Measurements from ENCODE around the gene CELA3B.
"Not testable (repeated sequence)": the region's sequence is repeated elsewhere in the genome, so short reads cannot be mapped to it uniquely, and the experiment has no call there.

DNA sequence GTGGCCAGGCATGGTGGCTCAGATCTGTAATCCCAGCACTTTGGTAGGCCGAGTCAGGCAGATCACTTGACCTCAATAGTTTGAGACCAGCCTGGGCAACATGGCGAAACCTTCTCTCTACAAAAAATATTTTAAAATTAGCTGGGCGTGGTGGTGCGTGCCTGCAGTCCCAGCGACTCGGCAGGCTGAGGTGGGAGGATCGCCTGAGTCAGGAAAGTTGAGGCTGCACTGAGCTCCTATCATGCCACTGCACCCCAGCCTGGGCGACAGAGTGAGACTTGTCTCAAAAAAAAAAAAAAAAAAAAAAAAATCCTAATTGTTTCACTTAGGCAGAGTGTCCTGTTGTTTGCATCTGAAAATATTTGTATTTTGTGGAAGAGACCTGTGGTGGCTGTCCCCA is 17.9 kb downstream of the CELA3B start:
- TF ChIP-seq, protein P1, sequence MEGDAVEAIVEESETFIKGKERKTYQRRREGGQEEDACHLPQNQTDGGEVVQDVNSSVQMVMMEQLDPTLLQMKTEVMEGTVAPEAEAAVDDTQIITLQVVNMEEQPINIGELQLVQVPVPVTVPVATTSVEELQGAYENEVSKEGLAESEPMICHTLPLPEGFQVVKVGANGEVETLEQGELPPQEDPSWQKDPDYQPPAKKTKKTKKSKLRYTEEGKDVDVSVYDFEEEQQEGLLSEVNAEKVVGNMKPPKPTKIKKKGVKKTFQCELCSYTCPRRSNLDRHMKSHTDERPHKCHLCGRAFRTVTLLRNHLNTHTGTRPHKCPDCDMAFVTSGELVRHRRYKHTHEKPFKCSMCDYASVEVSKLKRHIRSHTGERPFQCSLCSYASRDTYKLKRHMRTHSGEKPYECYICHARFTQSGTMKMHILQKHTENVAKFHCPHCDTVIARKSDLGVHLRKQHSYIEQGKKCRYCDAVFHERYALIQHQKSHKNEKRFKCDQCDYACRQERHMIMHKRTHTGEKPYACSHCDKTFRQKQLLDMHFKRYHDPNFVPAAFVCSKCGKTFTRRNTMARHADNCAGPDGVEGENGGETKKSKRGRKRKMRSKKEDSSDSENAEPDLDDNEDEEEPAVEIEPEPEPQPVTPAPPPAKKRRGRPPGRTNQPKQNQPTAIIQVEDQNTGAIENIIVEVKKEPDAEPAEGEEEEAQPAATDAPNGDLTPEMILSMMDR (conservative IDR thresholded peaks at IDR 0.05; ENCODE audit: low read depth, low read length): not testable (repeated sequence)
- TF ChIP-seq EZH2 (IDR thresholded peaks at IDR 0.05; ENCODE audit: borderline replicate concordance, low read depth, low read length, poor library complexity, severe bottlenecking): not testable (repeated sequence)

All from A673 (cell line).